Cardiac muscle cell (in vitro differentiated cells and primary cell): ENCODE data around the gene TRAF5. TPM values are rescaled to one million over a fixed set of nuclear protein-coding genes. Genes with fewer than 3 reads are reported as not detected.

Source experiments
- DNase-seq, 2 donors: peaks; one replicate each; pipeline versions ENCODE4 v3.0.0 to v3.0.0-alpha.2; 2010 to 2017; ENCODE audit warnings: low read depth in 1 of 2, low spot score in 1 of 2
- H3K27ac ChIP-seq: fragments of 200-600 bp; sonication (generic); 2 replicates; pipeline ENCODE4 v1.5.1; 2016
- H3K27me3 ChIP-seq: fragments of 200-600 bp; sonication (generic); 2 replicates; pipeline ENCODE4 v1.6.0; 2016; ENCODE audit warnings: control low read depth
- H3K36me3 ChIP-seq: fragments of 200-600 bp; sonication (generic); 2 replicates; pipeline ENCODE4 v1.5.1; 2016; ENCODE audit warnings: control low read depth
- H3K4me1 ChIP-seq: fragments of 200-600 bp; sonication (generic); 2 replicates; pipeline ENCODE4 v1.8.1; 2017; ENCODE audit warnings: low read depth, mild to moderate bottlenecking, mixed run types
- H3K4me3 ChIP-seq: fragments of 200-600 bp; sonication (generic); 2 replicates; pipeline ENCODE4 v1.5.1; 2016; ENCODE audit warnings: mild to moderate bottlenecking
- H3K9me3 ChIP-seq: fragments of 200-600 bp; sonication (generic); 2 replicates; pipeline ENCODE4 v1.5.1; 2017; ENCODE audit warnings: low read depth, mild to moderate bottlenecking, control low read depth
- CTCF ChIP-seq: IDR thresholded peaks from 2 replicates; pipeline ENCODE4 v1.5.1; 2012; ENCODE audit warnings: low read depth, mild to moderate bottlenecking, low read length
- polyA plus RNA-seq: library from polyadenylated mRNA; unstranded; fragments of >200 nt; fragmentation: Nextera tagmentation; extraction: Ambion mirVana; gene quantifications from 2 replicates; pipeline ENCODE4 v1.2.1, GENCODE V29; 2016
- total RNA-seq: library from RNA; depleted of rRNA; stranded (reverse); fragments of >200 nt; gene quantifications from 2 replicates; pipeline ENCODE4 v1.2.3, GENCODE V29; 2016

The TRAF5 gene
- total and polyA plus RNA-seq, 2 experiments from 2014 or later: 3.9 to 8.7 TPM

GRCh38 chr1:211324992-211325775, 1.4 kb upstream of the TRAF5 start:
- H3K4me1 ChIP-seq: peaks cover 6% of the 10 kb centered on the region
- H3K4me3 ChIP-seq: no peak overlapping the region
- TF ChIP-seq CTCF: no peak
- no peaks in the 10 kb centered on the region for H3K9me3 ChIP-seq
- H3K27ac ChIP-seq: no peak overlapping the region
- H3K36me3 ChIP-seq: no peaks in the 10 kb centered on the region
- no peaks in the 10 kb centered on the region for H3K27me3 ChIP-seq
- no peak for DNase-seq

GRCh38 chr1:211326140-211326527, 499 bp upstream of the TRAF5 start:
- no peak for TF ChIP-seq CTCF
- Histone ChIP-seq H3K4me3 (peak overlapping the region; percentile 77), H3K27me3 (no peaks in the 10 kb centered on the region), H3K9me3 (no peaks in the 10 kb centered on the region), H3K27ac (no peak overlapping the region), H3K36me3 (no peaks in the 10 kb centered on the region), H3K4me1 (peaks cover 6% of the 10 kb centered on the region)
- no peak for DNase-seq

GRCh38 chr1:211327346-211327921, 801 bp downstream of the TRAF5 start:
- DNase-seq: peak; percentile 20 to 78
- Histone ChIP-seq H3K36me3 (no peaks in the 10 kb centered on the region), H3K27me3 (no peaks in the 10 kb centered on the region), H3K9me3 (no peaks in the 10 kb centered on the region), H3K27ac (no peak overlapping the region), H3K4me1 (peaks cover 6% of the 10 kb centered on the region), H3K4me3 (peak overlapping the region; percentile 77)
- no peak for TF ChIP-seq CTCF

- Histone ChIP-seq H3K27me3 (no peaks in the 10 kb centered on the region), H3K36me3 (no peaks in the 10 kb centered on the region), H3K27ac (no peak overlapping the region), H3K9me3 (no peaks in the 10 kb centered on the region), H3K4me3 (no peak overlapping the region), H3K4me1 (peaks cover 6% of the 10 kb centered on the region)
- no peak for TF ChIP-seq CTCF
- DNase-seq: no peak
Observed at GRCh38 chr1:211328084-211328694, 1.6 kb downstream of the TRAF5 start.

- peaks cover 6% of the 10 kb centered on the region for H3K4me1 ChIP-seq
- TF ChIP-seq CTCF: no peak
- H3K36me3 ChIP-seq: no peaks in the 10 kb centered on the region
- DNase-seq: no peak
- H3K4me3 ChIP-seq: no peak overlapping the region
- H3K9me3 ChIP-seq: no peaks in the 10 kb centered on the region
- H3K27ac ChIP-seq: no peak overlapping the region
- H3K27me3 ChIP-seq: no peaks in the 10 kb centered on the region
Observed at GRCh38 chr1:211328866-211329475, 2.3 kb downstream of the TRAF5 start.
